Astrocyte of the spinal cord (primary cell): Measurements from ENCODE around the gene ATP5F1D.

Experiments used
- DNase-seq: peaks from one replicate; pipeline ENCODE4 v3.0.0; 2011; ENCODE audit warnings: low read depth, low spot score
- H3K4me3 ChIP-seq: 2 replicates; pipeline ENCODE4 v1.5.1; 2011; ENCODE audit warnings: low read depth, mild to moderate bottlenecking, low read length, moderate library complexity
- in situ Hi-C: cut with HindIII; loops from 2 replicates; pipeline ENCODE4 v1.10.0; 2017; ENCODE audit warnings: low sequenced_read_pairs
- TF ChIP-seq, protein P1 (sequence below): IDR thresholded peaks from 2 replicates; pipeline ENCODE4 v1.5.1; 2012; ENCODE audit warnings: low read depth, mild to moderate bottlenecking, low read length, inconsistent platforms

ATP5F1D gene

DNA sequence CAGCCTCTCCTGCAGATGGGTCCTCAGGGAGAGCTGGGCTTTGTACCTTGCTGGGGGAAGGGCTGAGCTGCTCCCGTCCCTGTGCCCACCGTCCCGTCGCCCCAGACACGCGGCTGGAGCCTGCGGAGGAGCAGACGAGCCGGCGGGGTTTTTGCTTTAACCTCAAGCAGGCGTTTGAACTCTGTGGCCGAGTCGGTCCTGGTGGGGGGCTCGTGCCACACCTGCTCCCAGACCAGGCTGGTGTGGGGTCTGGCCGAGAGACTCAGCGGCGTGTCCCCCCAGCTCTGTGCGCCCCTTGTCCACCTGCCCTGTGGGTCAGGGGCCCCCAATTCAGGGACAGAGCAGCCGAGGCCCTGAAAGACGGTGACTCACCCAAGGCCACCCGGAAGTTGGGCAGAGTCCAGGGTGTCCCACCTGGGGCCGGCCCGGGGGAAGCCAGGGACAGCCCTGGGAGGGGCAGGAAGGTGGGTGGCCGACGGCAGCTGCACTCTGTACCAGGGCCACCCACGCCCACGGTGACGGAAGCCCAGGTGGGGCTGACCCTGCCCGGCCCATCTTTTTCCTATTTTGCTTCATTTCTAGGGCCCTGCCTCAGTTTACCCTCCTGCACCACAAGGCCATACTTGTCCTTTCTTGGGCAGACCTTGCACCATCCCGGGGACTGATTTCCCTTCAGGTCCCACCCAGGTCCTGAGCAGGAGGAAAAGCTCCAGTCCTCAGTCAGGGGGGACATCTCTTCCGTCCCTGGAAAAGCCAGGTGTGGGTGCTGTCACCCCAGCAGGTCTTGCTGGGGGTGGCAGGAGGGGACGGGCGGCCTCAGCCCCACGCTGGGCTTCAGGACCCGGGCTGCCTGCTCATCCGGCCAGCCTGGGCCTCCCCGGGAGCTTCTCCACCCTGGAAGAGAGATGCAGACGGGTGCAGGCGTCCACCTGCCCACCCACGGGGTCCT lies 49.4 kb downstream of the ATP5F1D start:
- H3K4me3 ChIP-seq: no peak overlapping the region
- in situ Hi-C loops: no loop called here
- DNase-seq: no peak
- TF ChIP-seq, protein P1, sequence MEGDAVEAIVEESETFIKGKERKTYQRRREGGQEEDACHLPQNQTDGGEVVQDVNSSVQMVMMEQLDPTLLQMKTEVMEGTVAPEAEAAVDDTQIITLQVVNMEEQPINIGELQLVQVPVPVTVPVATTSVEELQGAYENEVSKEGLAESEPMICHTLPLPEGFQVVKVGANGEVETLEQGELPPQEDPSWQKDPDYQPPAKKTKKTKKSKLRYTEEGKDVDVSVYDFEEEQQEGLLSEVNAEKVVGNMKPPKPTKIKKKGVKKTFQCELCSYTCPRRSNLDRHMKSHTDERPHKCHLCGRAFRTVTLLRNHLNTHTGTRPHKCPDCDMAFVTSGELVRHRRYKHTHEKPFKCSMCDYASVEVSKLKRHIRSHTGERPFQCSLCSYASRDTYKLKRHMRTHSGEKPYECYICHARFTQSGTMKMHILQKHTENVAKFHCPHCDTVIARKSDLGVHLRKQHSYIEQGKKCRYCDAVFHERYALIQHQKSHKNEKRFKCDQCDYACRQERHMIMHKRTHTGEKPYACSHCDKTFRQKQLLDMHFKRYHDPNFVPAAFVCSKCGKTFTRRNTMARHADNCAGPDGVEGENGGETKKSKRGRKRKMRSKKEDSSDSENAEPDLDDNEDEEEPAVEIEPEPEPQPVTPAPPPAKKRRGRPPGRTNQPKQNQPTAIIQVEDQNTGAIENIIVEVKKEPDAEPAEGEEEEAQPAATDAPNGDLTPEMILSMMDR: no peak

DNA sequence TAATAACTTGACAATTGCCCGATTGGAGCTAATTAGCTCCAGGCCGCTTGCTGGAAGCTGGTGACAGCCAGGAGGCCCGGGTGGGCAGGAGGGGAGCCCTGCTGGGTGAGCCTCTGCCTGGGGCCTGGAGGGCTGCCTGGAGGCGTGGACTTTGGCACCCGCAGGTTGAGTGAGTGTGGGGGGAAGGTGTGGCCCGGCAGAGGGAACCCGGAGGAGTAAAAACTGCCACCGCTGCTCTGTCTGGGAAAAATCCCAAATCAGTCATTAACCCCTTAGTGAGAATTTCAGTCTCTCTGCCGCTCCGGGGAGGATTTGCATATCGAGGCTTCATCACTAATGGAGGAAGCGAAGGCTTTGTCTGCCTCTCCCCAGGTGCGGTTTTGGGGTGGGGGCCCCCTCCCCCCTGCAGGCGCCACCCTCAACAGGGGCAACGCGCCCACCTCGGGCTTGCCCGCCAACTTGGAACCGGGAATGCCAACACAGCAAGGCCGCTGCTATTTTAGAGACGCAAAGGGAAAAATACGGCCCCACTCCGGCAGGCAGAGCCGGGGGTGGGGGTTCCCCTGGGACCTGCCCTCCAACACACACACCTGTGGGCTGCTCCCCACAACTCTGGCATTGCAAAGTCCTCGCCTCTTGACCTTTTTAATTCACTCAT lies 50.3 kb downstream of the ATP5F1D start:
- no peak for DNase-seq
- in situ Hi-C loops: no loop called here
- TF ChIP-seq, protein P1: no peak
- H3K4me3 ChIP-seq: no peak overlapping the region

DNA sequence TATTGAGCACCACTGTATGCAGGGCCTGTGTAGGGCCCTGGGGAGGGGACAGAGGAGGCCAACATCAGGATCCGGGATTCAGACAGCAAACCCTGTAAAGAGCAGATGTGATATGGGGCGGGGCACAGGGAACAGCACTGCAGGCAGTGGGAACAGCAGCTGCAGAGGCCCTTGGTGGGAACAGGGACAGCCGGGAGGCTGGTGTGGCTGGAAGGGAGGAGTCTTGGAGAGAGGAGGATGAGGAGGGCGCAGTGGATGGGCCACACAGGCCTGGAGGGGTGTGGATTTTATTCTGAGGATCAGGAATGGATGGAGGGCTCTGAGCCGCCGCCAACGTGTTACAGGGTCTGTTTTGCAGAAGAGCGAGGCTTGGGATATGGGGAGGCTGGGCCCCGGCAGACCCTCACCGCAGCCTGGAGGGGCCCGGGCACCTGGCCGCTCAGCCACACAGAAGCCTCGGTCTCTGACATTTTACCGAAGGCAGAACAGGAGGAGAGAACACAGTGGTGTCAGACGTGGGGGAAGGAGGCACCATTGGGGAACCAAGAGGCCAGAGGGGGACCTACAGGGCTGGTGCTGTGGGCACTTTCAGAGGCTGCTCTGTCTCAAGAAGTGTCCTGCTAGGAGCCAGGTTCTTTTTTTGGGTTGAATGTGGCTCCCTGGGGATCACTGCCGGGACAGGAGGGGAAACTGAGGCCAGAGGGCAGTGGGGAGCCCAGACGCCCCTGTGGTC lies 51.0 kb downstream of the ATP5F1D start:
- in situ Hi-C loops: no loop called here
- no peak for DNase-seq
- TF ChIP-seq, protein P1: no peak
- no peak overlapping the region for H3K4me3 ChIP-seq

- no peak for DNase-seq
- in situ Hi-C loops: no loop called here
- no peak overlapping the region for H3K4me3 ChIP-seq
- TF ChIP-seq, protein P1: no peak
Observed at GRCh38 chr19:1293782-1294604, 52.4 kb downstream of the ATP5F1D start.
